MCF 10A (cell line): Measurements from ENCODE around the gene PAGR1. TPM values are rescaled to one million over a fixed set of nuclear protein-coding genes. Genes with fewer than 3 reads are reported as not detected.
A peak's percentile ranks its signal among the peaks of the same experiment; 100 is the strongest.

Experiments used
- BruUV-seq: library from RNA; stranded (reverse); fragments of 400-500 nt; replicated peaks from 2 replicates; lab custom pipeline; 2021; lab: Mats Ljungman, UMichigan
- CTCF ChIA-PET: fragments of 300-600 bp; sonication (Branson Sonifier 250); formaldehyde crosslinking; extraction: SDS; loops from one replicate; lab custom pipeline; 2021; ENCODE audit warnings: antibody characterized with exemption, inconsistent platforms; lab: Yijun Ruan, JAX
- POLR2A ChIA-PET: fragments of 300-600, 350-650 bp; sonication (Branson Sonifier 250); formaldehyde crosslinking; extraction: SDS; loops from one replicate; lab custom pipeline; 2020; ENCODE audit warnings: antibody characterized with exemption, inconsistent platforms; lab: Yijun Ruan, JAX
- DNase-seq: peaks from one replicate; pipeline ENCODE4 v3.0.0-alpha.2; 2018; ENCODE audit not compliant: unreplicated experiment
- H3K27ac Mint-ChIP-seq: one replicate; pipeline ENCODE4 v1.8.0; 2022; ENCODE audit warnings: mild to moderate bottlenecking, low read depth, mixed read lengths; ENCODE audit not compliant: unreplicated experiment
- H3K27me3 Mint-ChIP-seq: one replicate; pipeline ENCODE4 v1.8.0; 2022; ENCODE audit warnings: mixed read lengths; ENCODE audit not compliant: insufficient read depth, unreplicated experiment
- H3K36me3 Mint-ChIP-seq: one replicate; pipeline ENCODE4 v1.8.0; 2022; ENCODE audit warnings: mild to moderate bottlenecking, moderate library complexity, mixed read lengths; ENCODE audit not compliant: insufficient read depth, unreplicated experiment
- H3K4me1 Mint-ChIP-seq: one replicate; pipeline ENCODE4 v1.8.0; 2022; ENCODE audit warnings: mixed read lengths; ENCODE audit not compliant: insufficient read depth, unreplicated experiment
- H3K4me3 Mint-ChIP-seq: one replicate; pipeline ENCODE4 v1.8.0; 2022; ENCODE audit warnings: mild to moderate bottlenecking, moderate library complexity, mixed read lengths; ENCODE audit not compliant: unreplicated experiment
- H3K9me3 Mint-ChIP-seq: one replicate; pipeline ENCODE4 v1.8.0; 2022; ENCODE audit warnings: mixed read lengths; ENCODE audit not compliant: unreplicated experiment
- intact Hi-C: fragments of 100-400 bp; cut with micrococcal nuclease; formaldehyde crosslinking; loops from 2 replicates; pipeline ENCODE4 v1.14.1; 2022
- total RNA-seq: library from RNA; stranded (reverse); gene quantifications from 2 replicates; pipeline ENCODE4 v1.2.3, GENCODE V29; 2022
- TF ChIP-seq, protein P1 (sequence below): fragments of 200-600 bp; IDR thresholded peaks from one replicate; pipeline ENCODE4 v1.8.0; 2022; ENCODE audit warnings: antibody characterized with exemption, mild to moderate bottlenecking; ENCODE audit not compliant: unreplicated experiment

The PAGR1 gene
- total RNA-seq, 1 experiment from 2014 or later, result 25.0 TPM

GRCh38 chr16:29858974-29859373 lies 43.0 kb downstream of the PAGR1 start:
- TF ChIP-seq, protein P1, sequence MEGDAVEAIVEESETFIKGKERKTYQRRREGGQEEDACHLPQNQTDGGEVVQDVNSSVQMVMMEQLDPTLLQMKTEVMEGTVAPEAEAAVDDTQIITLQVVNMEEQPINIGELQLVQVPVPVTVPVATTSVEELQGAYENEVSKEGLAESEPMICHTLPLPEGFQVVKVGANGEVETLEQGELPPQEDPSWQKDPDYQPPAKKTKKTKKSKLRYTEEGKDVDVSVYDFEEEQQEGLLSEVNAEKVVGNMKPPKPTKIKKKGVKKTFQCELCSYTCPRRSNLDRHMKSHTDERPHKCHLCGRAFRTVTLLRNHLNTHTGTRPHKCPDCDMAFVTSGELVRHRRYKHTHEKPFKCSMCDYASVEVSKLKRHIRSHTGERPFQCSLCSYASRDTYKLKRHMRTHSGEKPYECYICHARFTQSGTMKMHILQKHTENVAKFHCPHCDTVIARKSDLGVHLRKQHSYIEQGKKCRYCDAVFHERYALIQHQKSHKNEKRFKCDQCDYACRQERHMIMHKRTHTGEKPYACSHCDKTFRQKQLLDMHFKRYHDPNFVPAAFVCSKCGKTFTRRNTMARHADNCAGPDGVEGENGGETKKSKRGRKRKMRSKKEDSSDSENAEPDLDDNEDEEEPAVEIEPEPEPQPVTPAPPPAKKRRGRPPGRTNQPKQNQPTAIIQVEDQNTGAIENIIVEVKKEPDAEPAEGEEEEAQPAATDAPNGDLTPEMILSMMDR, result no peak
- H3K36me3 Mint-ChIP-seq, result peaks cover 41% of the 10 kb centered on the region
- DNase-seq, result no peak
- ChIA-PET CTCF (no interaction called here), POLR2A (interaction anchor here (0.7 to 1.2 kb wide), 2 partner anchors 11 to 19 kb away, joined by 3 read pairs; no protein-coding TSS in a partner anchor)
- no peak overlapping the region for H3K4me3 Mint-ChIP-seq
- intact Hi-C loops, result no loop called here
- no TSS peak for BruUV-seq
- no peak overlapping the region for H3K27ac Mint-ChIP-seq
- H3K27me3 Mint-ChIP-seq, result no peaks in the 10 kb centered on the region
- H3K4me1 Mint-ChIP-seq, result peaks cover 14% of the 10 kb centered on the region
- no peaks in the 10 kb centered on the region for H3K9me3 Mint-ChIP-seq

- Mint-ChIP-seq H3K27ac (no peak overlapping the region), H3K36me3 (peaks cover 35% of the 10 kb centered on the region), H3K4me1 (peaks cover 14% of the 10 kb centered on the region), H3K4me3 (no peak overlapping the region), H3K27me3 (no peaks in the 10 kb centered on the region), H3K9me3 (no peaks in the 10 kb centered on the region)
- BruUV-seq, result no TSS peak
- CTCF ChIA-PET, result interaction anchor here (1.1 kb wide), 1 partner anchor 11 kb away, joined by 3 read pairs; no protein-coding TSS in a partner anchor
- TF ChIP-seq, protein P1, result no peak
- intact Hi-C loops, result loop anchor here (5.0 kb wide), 1 partner anchor 38 kb away; the partner anchor contains the start of gene MVP
- POLR2A ChIA-PET, result no interaction called here
- DNase-seq, result no peak
Observed at GRCh38 chr16:29860218-29860617, 44.3 kb downstream of the PAGR1 start.

- ChIA-PET POLR2A (interaction anchor here (0.6 to 2.8 kb wide), 10 partner anchors 9 to 944 kb away, joined by 3 to 23 read pairs (median 6); partner anchors contain the start of genes ASPHD1, KCTD13, MVP and SEZ6L2), CTCF (interaction anchor here (0.7 to 0.8 kb wide), 4 partner anchors 55 to 229 kb away, joined by 3 to 4 read pairs (median 3); no protein-coding TSS in a partner anchor)
- BruUV-seq, result TSS peak; percentile 61
- peak; percentile 33 for DNase-seq
- peaks cover 33% of the 10 kb centered on the region for H3K36me3 Mint-ChIP-seq
- H3K4me3 Mint-ChIP-seq, result peak overlapping the region; percentile 99
- H3K4me1 Mint-ChIP-seq, result peaks cover 14% of the 10 kb centered on the region
- H3K27ac Mint-ChIP-seq, result peak overlapping the region; percentile 99
- TF ChIP-seq, protein P1, result no peak
- no peaks in the 10 kb centered on the region for H3K27me3 Mint-ChIP-seq
- no peaks in the 10 kb centered on the region for H3K9me3 Mint-ChIP-seq
- intact Hi-C loops, result loop anchor here (2.0 to 5.0 kb wide), 4 partner anchors 40 to 158 kb away; partner anchors contain the start of genes INO80E and MVP
Observed at GRCh38 chr16:29862383-29862883, 46.5 kb downstream of the PAGR1 start.

- Mint-ChIP-seq H3K9me3 (no peaks in the 10 kb centered on the region), H3K36me3 (peaks cover 28% of the 10 kb centered on the region), H3K4me3 (peak within 1 kb of the TSS; percentile 99), H3K27ac (peak within 1 kb of the TSS; percentile 99), H3K4me1 (peaks cover 14% of the 10 kb centered on the region), H3K27me3 (no peaks in the 10 kb centered on the region)
- ChIA-PET CTCF (interaction anchor here (0.7 to 1.9 kb wide), 4 partner anchors 15 to 143 kb away, joined by 3 to 7 read pairs (median 4); no protein-coding TSS in a partner anchor), POLR2A (interaction anchor here (0.6 to 2.8 kb wide), 12 partner anchors 33 to 941 kb away, joined by 3 to 23 read pairs (median 6); partner anchors contain the start of genes ASPHD1, HIRIP3, KCTD13 and MVP)
- DNase-seq, result peak; percentile 96
- TF ChIP-seq, protein P1, result no peak
- no TSS peak for BruUV-seq
- intact Hi-C loops, result loop anchor here (2.0 to 5.0 kb wide), 4 partner anchors 41 to 158 kb away; partner anchors contain the start of genes INO80E and MVP
Observed at GRCh38 chr16:29862884-29863668, 47.1 kb downstream of the PAGR1 start, which contains the start of gene CDIPT. Gene CDIPT (minus strand): TSS chr16:29863226. CDS start chr16:29862857, 369 bp downstream.
